Activated T-cell treated with anti-CD3 and anti-CD28 coated beads, Interleukin-2, amount 50 U/mL, for 48 hours (primary cell): ENCODE results near the gene HIVEP1.

Experiments
- DNase-seq, 2 experiments: peaks; one replicate each; pipeline ENCODE4 v3.0.0-alpha.2; 2020

HIVEP1 gene

DNA sequence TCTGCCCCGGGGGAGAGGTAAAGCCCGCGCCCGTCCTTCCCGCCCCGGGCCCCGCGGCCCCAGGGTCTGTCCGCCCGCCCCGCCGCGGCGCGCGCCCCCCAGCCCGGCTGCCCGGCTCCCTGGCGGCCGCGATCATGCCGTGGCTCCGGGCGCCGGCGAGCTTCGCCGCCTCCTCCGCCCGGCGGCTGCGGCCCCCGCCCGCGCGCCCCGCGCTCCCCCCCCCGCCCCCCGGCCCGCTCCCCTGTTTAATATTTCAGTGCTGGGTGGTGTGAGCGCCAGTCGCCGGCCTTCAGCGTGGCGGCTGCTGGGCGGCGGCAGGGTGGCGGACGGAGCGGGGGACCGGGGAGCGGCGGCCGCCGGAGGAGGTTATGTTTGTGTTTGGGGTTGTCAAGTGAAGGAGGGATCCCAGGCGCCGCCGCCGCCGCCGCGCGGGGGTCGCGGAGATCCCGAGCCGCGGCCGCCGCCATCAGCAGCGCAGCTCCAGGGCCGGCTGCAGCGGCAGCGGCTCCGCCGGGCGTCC is at the start of gene HIVEP1:
TSS of gene HIVEP1 (plus strand) at position 275 of the 520 bp plus-strand sequence. CDS start 3,317 bp downstream, outside the sequence.
- DNase-seq = peak; percentile 51 to 53

- DNase-seq = no peak
Measured at GRCh38 chr6:11963756-11964500, 48.2 kb upstream of the HIVEP1 start.

GRCh38 chr6:11964729-11965335 is 47.3 kb upstream of the HIVEP1 start:
- no peak for DNase-seq

DNA sequence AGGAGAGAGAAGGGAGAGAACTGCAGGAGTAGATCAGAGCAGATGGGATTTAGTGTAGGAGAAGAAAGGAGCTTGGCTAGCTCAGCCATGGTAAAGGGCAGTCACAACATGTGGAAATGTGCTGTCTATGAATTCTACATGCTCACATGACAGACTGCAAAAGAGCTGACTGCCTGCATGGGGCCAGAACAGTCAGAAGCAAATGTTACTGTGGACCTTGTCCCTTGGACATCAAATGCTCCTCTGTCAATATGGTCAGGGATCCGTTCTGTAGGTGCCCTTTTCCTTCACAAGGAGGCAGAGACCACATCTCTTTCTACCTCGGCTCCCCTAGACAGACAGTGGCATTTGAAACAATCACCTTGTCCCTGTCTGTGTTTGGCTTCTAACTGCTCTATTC is 46.6 kb upstream of the HIVEP1 start:
- DNase-seq = no peak

GRCh38 chr6:11968241-11968806 is 43.8 kb upstream of the HIVEP1 start:
- DNase-seq = no peak

DNA sequence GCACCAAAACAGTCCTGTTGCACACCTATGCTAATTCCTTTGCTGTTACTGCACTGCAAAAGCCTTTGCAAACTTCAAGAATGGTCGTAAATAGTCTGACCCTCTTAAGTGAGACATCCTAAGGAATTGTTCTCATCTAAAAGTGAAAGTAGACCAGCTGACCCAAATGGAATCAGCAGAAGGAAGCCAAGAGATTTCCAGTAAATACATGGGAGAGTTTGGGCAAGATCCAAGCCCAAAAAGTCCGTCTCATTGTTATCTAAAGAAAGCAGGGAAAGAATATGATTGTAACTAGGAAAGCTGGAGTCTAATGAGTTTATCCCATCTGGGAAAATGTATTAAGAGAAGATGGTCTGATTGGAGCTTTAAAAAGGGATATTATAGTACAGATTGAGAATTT is 43.0 kb upstream of the HIVEP1 start:
- no peak for DNase-seq

DNA sequence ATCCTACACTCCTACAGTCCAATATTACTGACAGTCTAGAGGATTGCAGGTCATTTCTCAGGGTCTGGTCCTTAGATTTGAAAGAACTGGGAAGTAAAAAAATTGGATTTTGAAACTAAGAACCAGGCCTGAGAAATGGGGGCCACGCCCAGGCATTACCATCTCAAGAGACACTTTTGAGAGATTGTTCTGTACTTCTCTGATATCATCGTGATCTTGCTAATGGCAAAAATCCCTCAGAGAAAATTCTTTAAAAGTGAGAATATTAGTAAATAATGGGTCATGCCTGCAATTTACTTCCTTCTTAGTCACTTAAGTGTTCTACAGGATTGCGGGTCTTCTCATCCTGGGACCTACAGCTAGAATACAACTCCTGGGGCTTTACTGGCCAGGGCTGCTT is 42.0 kb upstream of the HIVEP1 start:
- no peak for DNase-seq

GRCh38 chr6:11971154-11971553 is 41.0 kb upstream of the HIVEP1 start:
- DNase-seq = no peak

GRCh38 chr6:11972270-11972669 is 39.8 kb upstream of the HIVEP1 start:
- no peak for DNase-seq

DNA sequence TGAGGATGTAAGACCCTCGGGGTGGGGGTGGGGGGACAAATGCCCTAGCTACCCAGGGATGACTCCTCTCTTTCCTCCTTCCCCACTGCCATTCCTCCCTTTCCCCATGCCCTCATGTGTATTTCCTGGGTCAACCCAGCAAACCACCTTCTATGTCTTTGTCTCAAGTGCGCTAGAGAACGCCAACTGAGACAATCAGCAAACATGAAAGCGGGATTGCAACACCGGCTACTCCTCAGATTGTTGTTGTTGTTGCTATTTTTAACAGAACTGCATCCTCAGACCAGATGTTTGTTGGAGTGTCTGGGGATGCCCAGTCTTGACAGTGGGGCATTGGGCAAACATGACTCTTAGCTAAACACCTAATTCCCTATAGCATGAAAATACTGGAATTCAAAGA is 39.3 kb upstream of the HIVEP1 start:
- no peak for DNase-seq

DNA sequence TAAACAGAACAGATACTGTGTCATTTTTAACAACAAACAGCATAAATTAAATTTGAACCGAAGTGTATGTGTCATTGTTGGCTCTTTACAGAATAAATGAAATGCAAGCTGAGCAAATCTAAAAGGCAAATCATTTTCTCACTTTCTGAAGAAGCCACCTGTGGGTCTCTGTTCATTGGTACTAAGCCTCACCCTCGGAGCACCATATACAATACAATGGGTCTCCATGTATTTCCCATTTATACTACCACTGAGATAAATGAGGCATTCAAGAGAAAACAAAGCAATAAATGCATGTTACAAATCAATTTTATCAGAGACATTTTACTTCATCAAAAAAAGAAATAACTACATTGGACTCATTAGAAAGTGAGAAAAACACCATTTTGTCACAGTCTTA is 38.9 kb upstream of the HIVEP1 start:
- DNase-seq = no peak

- no peak for DNase-seq
Measured at GRCh38 chr6:11974089-11974488, 38.0 kb upstream of the HIVEP1 start.

DNA sequence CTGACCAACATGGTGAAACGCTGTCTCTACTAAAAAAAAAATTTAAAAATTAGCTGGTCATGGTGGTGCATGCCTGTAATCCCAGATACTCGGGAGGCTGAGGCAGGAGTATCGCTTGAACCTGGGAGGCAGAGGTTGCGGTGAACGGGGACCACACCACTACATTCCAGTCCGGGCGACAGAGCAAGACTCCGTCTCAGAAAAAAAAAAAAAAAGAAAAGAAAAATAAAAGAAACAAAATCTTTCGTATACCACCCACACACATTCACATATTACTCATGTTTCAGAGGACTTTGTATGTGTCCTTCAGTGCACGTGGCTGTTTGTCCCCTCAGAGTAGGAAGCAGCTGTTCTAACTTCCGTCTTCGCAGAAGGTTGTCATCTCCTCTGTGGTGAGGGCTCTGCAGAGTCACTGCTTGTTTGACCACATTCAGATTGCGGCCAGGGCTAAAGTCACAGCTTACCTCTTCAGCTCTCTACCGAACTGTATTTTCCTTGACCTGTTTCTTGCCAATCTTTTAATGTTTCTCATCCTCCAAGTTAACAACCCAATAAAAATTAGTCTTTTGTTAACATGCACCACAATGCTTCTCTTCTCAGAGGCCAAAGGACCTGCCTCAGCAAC is 36.6 kb upstream of the HIVEP1 start:
- peak; percentile 39 to 44 for DNase-seq

GRCh38 chr6:11976489-11976888 is 35.6 kb upstream of the HIVEP1 start:
- no peak for DNase-seq

DNA sequence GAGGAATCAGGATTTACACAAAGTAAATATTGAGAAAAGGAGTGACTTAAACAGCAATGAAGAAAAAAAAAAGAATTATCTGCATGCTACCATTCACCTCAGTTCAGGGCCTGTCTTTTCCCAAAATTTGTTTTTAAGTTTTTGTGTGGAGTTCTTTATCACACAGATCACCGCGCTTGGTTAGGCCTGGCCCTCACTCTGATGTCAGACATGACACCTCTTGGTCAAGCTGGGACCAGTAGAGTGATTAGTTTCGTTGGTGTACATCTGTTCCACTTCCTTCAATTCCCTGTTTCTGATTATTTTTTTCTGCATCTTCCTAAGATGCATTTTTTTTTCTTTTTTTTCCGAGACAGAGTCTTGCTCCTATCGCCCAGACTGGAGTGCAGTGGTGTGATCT is 34.9 kb upstream of the HIVEP1 start:
- no peak for DNase-seq

GRCh38 chr6:11977738-11978137 is 34.4 kb upstream of the HIVEP1 start:
- DNase-seq = no peak

- no peak for DNase-seq
Measured at GRCh38 chr6:11978169-11978987, 33.7 kb upstream of the HIVEP1 start.

DNA sequence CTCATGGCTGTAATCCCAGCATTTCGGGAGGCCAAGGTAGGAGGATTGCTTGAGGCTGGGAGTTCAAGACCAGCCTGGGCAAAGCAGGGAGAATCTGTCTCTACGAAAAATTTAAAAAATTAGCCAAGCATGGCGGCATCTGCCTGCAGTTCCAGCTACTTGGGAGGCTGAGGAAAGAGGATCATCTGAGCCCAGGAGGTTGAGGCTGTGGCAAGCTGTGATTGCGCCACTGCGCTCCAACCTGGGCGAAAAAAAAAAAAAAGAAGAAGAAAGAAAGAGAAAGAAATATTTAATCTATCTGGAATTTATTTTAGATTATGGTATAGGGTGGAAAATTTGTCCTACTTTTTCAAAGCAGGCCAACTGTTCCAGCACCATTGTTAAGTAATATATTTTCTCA is 32.2 kb upstream of the HIVEP1 start:
- no peak for DNase-seq

GRCh38 chr6:11983306-11983705 is 28.8 kb upstream of the HIVEP1 start:
- no peak for DNase-seq

DNA sequence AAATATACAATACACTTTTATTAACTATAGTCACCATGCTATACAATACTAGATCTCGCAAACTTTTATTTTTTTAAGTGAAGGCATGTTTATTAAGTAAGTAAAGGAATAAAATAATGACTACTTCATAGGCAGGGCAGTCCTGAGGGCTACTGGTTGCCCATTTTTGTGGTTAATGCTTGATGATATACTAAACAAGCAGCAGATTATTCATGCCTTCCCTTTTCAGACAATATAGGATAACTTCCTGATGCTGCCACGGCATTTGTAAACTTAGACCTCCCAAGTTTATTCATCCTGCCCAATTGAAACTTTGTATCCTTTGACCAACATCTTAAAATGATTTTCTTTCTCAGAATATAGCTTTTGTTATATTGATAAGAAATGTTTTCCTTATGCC is 24.7 kb upstream of the HIVEP1 start:
- no peak for DNase-seq

- DNase-seq = no peak
Measured at GRCh38 chr6:11989386-11989785, 22.7 kb upstream of the HIVEP1 start.

- no peak for DNase-seq
Measured at GRCh38 chr6:11992086-11992485, 20.0 kb upstream of the HIVEP1 start.
